B cell (primary cell): Measurements from ENCODE around the gene CCDC28B. TPM values are rescaled to one million over a fixed set of nuclear protein-coding genes. Genes with fewer than 3 reads are reported as not detected.

ENCODE experiments used
- ATAC-seq: fragments of 200-7000 bp; cut with Tn5 transposase; one replicate; pipeline ENCODE4 v1.10.0; 2021; ENCODE audit warnings: low read depth, mild to moderate bottlenecking, moderate number of reproducible peaks, moderate library complexity
- CTCF ChIA-PET: fragments of 350-600 bp; sonication (Branson Sonifier 250); formaldehyde crosslinking; loops from one replicate; lab custom pipeline; 2021; ENCODE audit warnings: antibody characterized with exemption, inconsistent platforms; lab: Charles Lee
- POLR2A ChIA-PET: fragments of 350-600 bp; sonication (Branson Sonifier 250); formaldehyde crosslinking; loops from one replicate; lab custom pipeline; 2021; ENCODE audit warnings: antibody characterized with exemption; lab: Charles Lee
- DNase-seq: peaks from one replicate; pipeline ENCODE4 v3.0.0; 2013
- H2AFZ ChIP-seq: 2 replicates; pipeline ENCODE4 v1.6.1; 2012; ENCODE audit warnings: mild to moderate bottlenecking, low read depth, low read length; ENCODE audit not compliant: insufficient read depth, poor library complexity, severe bottlenecking
- H3K27ac ChIP-seq, 2 donors: 1 replicate in 1 of 2; 2 replicates in 1 of 2; pipeline ENCODE4 v1.5.1; 2012 to 2013; ENCODE audit warnings: low read length in 2 of 2, mild to moderate bottlenecking in 2 of 2, moderate library complexity in 1 of 2
- H3K27me3 ChIP-seq, 4 experiments: fragments of 200-600 bp in 1 of 4; sonication (generic) in 1 of 4; replicated peaks in 1 of 4; 1 replicate in 2 of 4; 2 replicates in 2 of 4; pipeline versions ENCODE4 v1.6.1 to v1.7.0; 2013 to 2016; ENCODE audit warnings: low read length in 3 of 4, mild to moderate bottlenecking in 2 of 4, mixed read lengths in 1 of 4, moderate library complexity in 1 of 4; ENCODE audit not compliant: insufficient read depth in 4 of 4, control insufficient read depth in 3 of 4; ENCODE audit errors: control extremely low read depth in 1 of 4
- H3K36me3 ChIP-seq, 2 experiments: replicated peaks in 1 of 2; 1 replicate in 1 of 2; 2 replicates in 1 of 2; pipeline versions ENCODE4 v1.6.1 to v1.7.1; 2013; ENCODE audit warnings: low read length in 1 of 2; ENCODE audit not compliant: insufficient read depth in 2 of 2, control insufficient read depth in 1 of 2; ENCODE audit errors: control extremely low read depth in 1 of 2, extremely low read depth in 1 of 2
- H3K4me1 ChIP-seq, 2 donors: fragments of 200-600 bp in 1 of 2; sonication (generic) in 1 of 2; 1 replicate in 1 of 2; 2 replicates in 1 of 2; pipeline versions ENCODE4 v1.5.1 to v1.6.1; 2013 to 2017; ENCODE audit warnings: low read length in 2 of 2; ENCODE audit not compliant: control insufficient read depth in 2 of 2, insufficient read depth in 2 of 2
- H3K4me2 ChIP-seq: replicated peaks from 2 replicates; pipeline ENCODE3; 2012; ENCODE audit warnings: mild to moderate bottlenecking, low read depth, low read length; ENCODE audit not compliant: poor library complexity, severe bottlenecking
- H3K4me3 ChIP-seq, 5 experiments: fragments of 200-600 bp in 1 of 5; sonication (generic) in 1 of 5; 1 replicate in 3 of 5; 2 replicates in 2 of 5; pipeline versions ENCODE4 v1.5.1 to v1.7.0; 2011 to 2016; ENCODE audit warnings: low read length in 4 of 5, mild to moderate bottlenecking in 4 of 5, low read depth in 2 of 5, control low read depth in 1 of 5, moderate library complexity in 1 of 5; ENCODE audit not compliant: insufficient read depth in 1 of 5; ENCODE audit errors: control extremely low read depth in 1 of 5, extremely low read depth in 1 of 5
- H3K79me2 ChIP-seq: fragments of 200-600 bp; sonication (generic); one replicate; pipeline ENCODE4 v1.6.0; 2016; ENCODE audit warnings: low read length; ENCODE audit not compliant: control insufficient read depth, insufficient read depth
- H3K9ac ChIP-seq: fragments of 200-600 bp; sonication (generic); 2 replicates; pipeline ENCODE4 v1.6.1; 2017; ENCODE audit warnings: mild to moderate bottlenecking, low read length, moderate library complexity
- H3K9me3 ChIP-seq, 3 donors: one replicate each; pipeline versions ENCODE4 v1.6.1 to v1.7.1; 2013; ENCODE audit warnings: low read length in 2 of 3; ENCODE audit not compliant: control insufficient read depth in 2 of 3, insufficient read depth in 1 of 3; ENCODE audit errors: control extremely low read depth in 1 of 3
- H4K20me1 ChIP-seq: 2 replicates; pipeline ENCODE4 v1.6.0; 2012; ENCODE audit warnings: mild to moderate bottlenecking, low read length; ENCODE audit not compliant: insufficient read depth, control insufficient read depth, poor library complexity, severe bottlenecking
- H3K27ac Mint-ChIP-seq: one replicate; pipeline ENCODE4 v1.8.0; 2021; ENCODE audit warnings: mixed read lengths
- H3K27me3 Mint-ChIP-seq: one replicate; pipeline ENCODE4 v1.8.0; 2021; ENCODE audit warnings: mixed read lengths
- H3K4me1 Mint-ChIP-seq: one replicate; pipeline ENCODE4 v1.8.0; 2021; ENCODE audit warnings: mixed read lengths
- H3K4me3 Mint-ChIP-seq: one replicate; pipeline ENCODE4 v1.8.0; 2021; ENCODE audit warnings: mixed read lengths
- H3K9me3 Mint-ChIP-seq: one replicate; pipeline ENCODE4 v1.8.0; 2022; ENCODE audit warnings: mixed read lengths; ENCODE audit not compliant: insufficient read depth
- CTCF ChIP-seq: fragments of 200-600 bp; IDR thresholded peaks from one replicate; pipeline ENCODE4 v1.8.0; 2022; ENCODE audit warnings: antibody characterized with exemption, mild to moderate bottlenecking
- EZH2 ChIP-seq: IDR thresholded peaks from 2 replicates; pipeline ENCODE4 v1.6.1; 2012; ENCODE audit warnings: borderline replicate concordance, low read depth, mild to moderate bottlenecking, moderate library complexity, low read length; ENCODE audit not compliant: insufficient read depth, poor library complexity, severe bottlenecking
- WGBS: methylation state at CpG from one replicate; pipeline ENCODE4 v1.1.5; 2013; ENCODE audit warnings: missing lambda C conversion rate; ENCODE audit not compliant: insufficient coverage; 5-methylcytosine and 5-hydroxymethylcytosine counted together
- intact Hi-C: fragments of 100-400 bp; cut with micrococcal nuclease; formaldehyde crosslinking; loops from one replicate; pipeline ENCODE4 v1.10.0; 2022
- polyA plus RNA-seq: library from polyadenylated mRNA; depleted of rRNA; stranded (reverse); fragments of >200 nt; gene quantifications from 2 replicates; pipeline ENCODE4 v1.2.3, GENCODE V29; 2012
- total RNA-seq, 2 donors: library from RNA; stranded (reverse); fragments of 120-200 nt in 1 of 2; gene quantifications; 1 replicate in 1 of 2; 2 replicates in 1 of 2; pipeline versions ENCODE4 v1.2.3 to v1.2.4, GENCODE V29; 2013 to 2022

The CCDC28B gene
- total and polyA plus RNA-seq, 2 donors (not counting 1 experiment from before 2014, with no cell fraction given): 7.8 to 8.0 TPM

- Mint-ChIP-seq H3K4me1 (peaks cover 40% of the 10 kb centered on the region), H3K4me3 (peak overlapping the region; percentile 96), H3K27me3 (no peaks in the 10 kb centered on the region), H3K27ac (peak overlapping the region; percentile 84), H3K9me3 (no peaks in the 10 kb centered on the region)
- TF ChIP-seq CTCF (no peak), EZH2 (no peak)
- H3K4me1 ChIP-seq: peaks cover 21 to 31% of the 10 kb centered on the region in 2 donors
- no peak overlapping the region for H2AFZ ChIP-seq
- H3K79me2 ChIP-seq: peaks cover 52% of the 10 kb centered on the region
- ChIA-PET CTCF (interaction anchor here (0.8 to 2.0 kb wide), 3 partner anchors 14 to 116 kb away, joined by 3 to 6 read pairs (median 3); no protein-coding TSS in a partner anchor), POLR2A (interaction anchor here (0.7 to 2.0 kb wide), 2 partner anchors 20 to 60 kb away, joined by 3 to 11 read pairs; partner anchors contain the start of gene CCDC28B)
- peak overlapping the region; percentile 99 for H3K4me2 ChIP-seq
- peak overlapping the region in 2 of 5 experiments; percentile 73 to 92 for H3K4me3 ChIP-seq
- intact Hi-C loops: no loop called here
- ATAC-seq: no peak
- peaks cover 0 to 23% of the 10 kb centered on the region in 2 experiments for H3K36me3 ChIP-seq
- H3K9ac ChIP-seq: peak overlapping the region; percentile 82
- H3K27me3 ChIP-seq: no peaks in the 10 kb centered on the region
- 92% methylated on average over 9 of the region's 9 CpGs for WGBS
- peaks cover 28% of the 10 kb centered on the region for H4K20me1 ChIP-seq
- H3K9me3 ChIP-seq: no peaks in the 10 kb centered on the region
- peak overlapping the region in 1 of 2 donors; percentile 90 for H3K27ac ChIP-seq
- DNase-seq: no peak
These were observed 19.3 kb upstream of the CCDC28B start for GRCh38 chr1:32181065-32181464.

DNA sequence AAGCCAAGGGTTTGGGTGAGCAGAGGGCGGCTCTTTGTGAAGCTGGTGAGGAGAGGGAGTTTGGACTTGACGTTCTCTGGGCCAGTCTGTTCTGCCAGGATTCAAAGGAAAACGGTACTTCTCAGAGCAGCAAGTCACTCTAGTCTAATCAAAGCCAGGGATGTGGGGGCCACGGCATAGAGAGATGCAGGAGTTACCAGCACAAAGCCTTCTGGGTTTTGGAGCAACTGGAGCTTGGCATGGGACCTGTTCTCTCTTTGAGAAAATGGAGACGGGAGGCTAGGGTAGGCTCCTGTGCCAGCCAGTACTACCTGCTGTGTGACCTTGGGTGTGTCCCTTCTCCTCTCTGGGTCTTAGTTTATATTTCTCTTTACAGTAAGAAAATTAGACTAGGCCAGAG lies 18.8 kb upstream of the CCDC28B start:
- Histone ChIP-seq H4K20me1 (peaks cover 33% of the 10 kb centered on the region), H3K9ac (no peak overlapping the region), H3K4me2 (peak overlapping the region; percentile 99), H3K27me3 (no peaks in the 10 kb centered on the region), H3K4me3 (no peak overlapping the region), H3K36me3 (peaks cover 0 to 27% of the 10 kb centered on the region in 2 experiments), H3K9me3 (no peaks in the 10 kb centered on the region), H2AFZ (no peak overlapping the region), H3K79me2 (peaks cover 57% of the 10 kb centered on the region), H3K4me1 (peaks cover 21 to 31% of the 10 kb centered on the region in 2 donors), H3K27ac (no peak overlapping the region)
- CTCF ChIA-PET: interaction anchor here (0.6 to 1.1 kb wide), 3 partner anchors 11 to 67 kb away, joined by 3 read pairs; no protein-coding TSS in a partner anchor
- 98% methylated on average over 4 of the region's 5 CpGs for WGBS
- TF ChIP-seq CTCF: no peak
- no peak for TF ChIP-seq EZH2
- peak overlapping the region; percentile 96 for H3K4me3 Mint-ChIP-seq
- DNase-seq: no peak
- H3K4me1 Mint-ChIP-seq: peaks cover 44% of the 10 kb centered on the region
- peak overlapping the region; percentile 50 for H3K27ac Mint-ChIP-seq
- no peaks in the 10 kb centered on the region for H3K27me3 Mint-ChIP-seq
- POLR2A ChIA-PET: interaction anchor here (0.7 kb wide), 1 partner anchor 59 kb away, joined by 3 read pairs; no protein-coding TSS in a partner anchor
- no peaks in the 10 kb centered on the region for H3K9me3 Mint-ChIP-seq
- intact Hi-C loops: no loop called here
- no peak for ATAC-seq
